GM20000 (cell line): ENCODE data around the gene EIF4G3.
"Not testable (repeated sequence)": the region's sequence is repeated elsewhere in the genome, so short reads cannot be mapped to it uniquely, and the experiment has no call there.

Experiments used
- DNase-seq: peaks from one replicate; pipeline ENCODE4 v3.0.0; 2012; ENCODE audit warnings: low spot score
- CTCF ChIP-seq: IDR thresholded peaks from 2 replicates; pipeline ENCODE4 v1.5.1; 2012; ENCODE audit warnings: mild to moderate bottlenecking, control low read depth; ENCODE audit errors: extremely low read depth, missing control alignments

The EIF4G3 gene

DNA sequence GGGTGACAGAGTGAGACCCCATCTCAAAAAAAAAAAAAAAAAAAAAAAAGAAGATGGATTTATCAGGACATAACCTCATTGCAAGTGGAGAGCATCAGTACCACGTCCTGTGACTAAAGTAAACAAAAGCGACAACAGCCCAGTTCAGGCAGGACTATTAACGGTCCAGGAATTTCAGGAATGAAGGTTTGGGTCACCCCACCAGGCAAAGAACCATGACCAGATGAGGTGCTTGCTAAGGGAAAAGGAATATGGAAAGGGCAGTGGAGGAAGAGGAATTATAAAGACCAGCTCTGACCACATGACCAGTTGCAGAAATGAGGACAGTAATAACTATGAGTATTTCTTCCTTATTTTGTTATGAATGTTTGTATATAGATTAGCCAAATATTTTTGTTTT, 35.4 kb upstream of the EIF4G3 start:
- DNase-seq: no peak
- no peak for TF ChIP-seq CTCF

DNA sequence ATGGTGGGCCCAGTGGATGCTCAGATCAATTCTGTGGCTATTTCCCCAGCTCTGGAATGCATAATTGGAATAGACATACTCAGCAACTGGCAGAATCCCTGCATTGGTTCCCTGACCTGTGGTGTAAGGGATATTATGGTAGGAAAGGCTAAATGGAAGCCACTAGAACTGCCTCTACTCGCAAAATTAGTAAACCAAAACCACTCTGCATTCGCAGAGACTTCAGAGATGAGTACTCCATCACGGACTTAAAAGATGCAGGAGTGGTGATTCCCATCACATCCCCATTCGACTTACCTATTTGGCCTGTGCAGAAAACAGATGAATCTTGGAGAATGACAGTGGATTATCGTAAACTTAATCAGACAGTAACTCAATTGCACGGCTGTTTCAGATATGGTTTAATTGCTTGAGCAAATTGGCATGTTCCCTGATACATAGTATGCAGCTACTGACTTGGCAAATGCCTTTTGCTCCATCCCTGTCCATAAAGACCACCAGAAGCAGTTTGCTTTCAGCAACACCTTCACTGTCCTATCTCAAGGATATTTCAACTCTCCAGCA, 31.5 kb upstream of the EIF4G3 start:
- DNase-seq: not testable (repeated sequence)

DNA sequence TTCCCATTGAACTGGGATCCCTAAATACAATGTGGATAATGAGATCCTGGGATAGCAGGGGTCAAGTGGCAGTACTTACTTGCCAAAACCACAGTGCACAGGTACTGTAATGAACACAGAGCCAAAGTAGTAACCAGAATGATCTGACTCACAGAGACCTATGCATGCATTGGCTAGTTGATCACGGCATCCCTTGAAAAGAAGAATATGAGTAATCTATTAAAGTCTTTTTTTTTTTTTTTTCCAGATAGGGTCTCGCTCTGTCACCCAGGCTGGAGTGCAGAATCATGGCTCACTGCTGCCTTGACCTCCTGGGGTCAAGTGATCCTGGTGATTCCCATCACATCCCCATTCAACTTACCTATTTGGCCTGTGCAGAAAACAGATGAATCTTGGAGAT, 29.4 kb upstream of the EIF4G3 start:
- no peak for DNase-seq
- no peak for TF ChIP-seq CTCF

DNA sequence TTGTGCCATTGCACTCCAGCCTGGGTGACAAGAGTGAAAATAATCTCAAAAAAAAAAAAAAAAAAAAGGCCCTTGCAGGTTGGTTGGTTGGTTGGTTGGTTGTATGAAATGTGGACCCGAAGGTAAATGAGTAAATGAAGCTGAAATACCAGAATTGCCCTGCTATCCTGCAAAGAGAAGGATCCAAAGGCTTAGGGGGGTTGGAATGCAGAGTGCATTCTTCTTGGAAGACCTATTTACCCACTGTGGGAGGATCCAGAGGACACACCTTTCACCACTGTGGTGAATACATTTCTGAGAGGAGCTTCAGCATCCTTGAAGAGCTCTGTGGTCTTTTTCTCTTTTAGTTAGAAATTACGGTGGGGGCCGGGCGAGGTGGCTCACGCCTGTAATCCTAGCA, 28.7 kb upstream of the EIF4G3 start:
- DNase-seq: no peak
- TF ChIP-seq CTCF: no peak

DNA sequence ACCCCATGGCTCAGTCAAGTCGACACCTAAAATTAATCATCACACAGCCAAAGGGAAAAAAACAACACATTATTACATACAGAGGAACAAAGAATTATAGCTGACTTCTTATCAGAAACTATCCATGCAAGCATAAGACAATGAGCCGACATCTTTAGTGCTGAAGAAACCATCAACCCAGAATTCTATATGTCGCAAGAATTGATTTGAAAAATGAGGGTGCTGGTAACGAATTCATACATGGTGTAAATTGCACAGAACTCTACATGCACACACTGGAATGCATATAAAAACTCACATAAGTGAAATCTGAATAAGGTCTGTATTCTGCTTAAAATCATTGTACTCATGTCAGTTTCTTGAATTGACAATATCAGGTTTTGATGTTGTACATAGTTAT, 25.0 kb upstream of the EIF4G3 start:
- DNase-seq: no peak
- no peak for TF ChIP-seq CTCF

DNA sequence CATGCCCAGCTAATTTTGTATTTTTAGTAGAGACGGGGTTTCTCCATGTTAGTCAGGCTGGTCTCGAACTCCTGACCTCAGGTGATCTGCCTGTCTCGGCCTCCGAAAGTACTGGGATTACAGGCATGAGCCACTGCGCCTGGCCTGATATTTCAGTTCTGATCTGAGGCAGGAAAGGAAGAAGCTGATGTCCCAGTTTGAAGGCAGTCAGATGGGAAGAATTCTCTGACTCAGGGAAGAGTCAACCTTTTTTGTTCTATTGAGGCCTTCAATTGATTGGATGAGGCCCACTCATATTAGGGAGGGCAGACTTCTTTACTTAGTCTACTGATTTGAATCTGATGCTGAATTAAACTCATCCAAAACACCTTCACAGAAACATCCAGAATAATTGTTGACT, 24.5 kb upstream of the EIF4G3 start:
- DNase-seq: not testable (repeated sequence)

- no peak for DNase-seq
- TF ChIP-seq CTCF: no peak
Observed at GRCh38 chr1:21200767-21201166, 24.1 kb upstream of the EIF4G3 start.

DNA sequence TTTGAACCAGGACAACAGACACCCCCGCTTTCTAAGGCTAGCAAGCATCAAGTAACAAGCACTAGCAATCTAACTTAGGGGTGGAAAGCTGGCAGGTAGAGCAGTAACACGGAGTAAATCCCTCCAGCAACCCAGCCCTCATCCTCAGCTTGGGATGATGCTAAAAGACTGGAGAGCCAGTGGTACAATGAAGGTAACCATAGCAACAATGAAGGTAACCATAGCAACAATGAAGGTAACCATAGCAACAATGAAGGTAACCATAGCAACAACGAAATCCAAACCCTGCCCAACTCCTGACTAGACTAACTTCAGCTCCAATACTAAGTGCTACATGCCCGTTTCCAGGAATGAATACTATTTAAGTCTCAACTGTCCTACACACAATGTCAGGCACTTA, 22.2 kb upstream of the EIF4G3 start:
- no peak for DNase-seq
- TF ChIP-seq CTCF: no peak

GRCh38 chr1:21192871-21193270, 16.2 kb upstream of the EIF4G3 start:
- TF ChIP-seq CTCF: no peak
- DNase-seq: no peak
